Body of pancreas (tissue), 4 donors: Measurements from ENCODE around the gene GFI1.

Experiments
- CTCF ChIP-seq, 7 experiments: fragments of 450-650 bp in 4 of 7; fragments of 200-600 bp in 3 of 7; sonication (generic) in 3 of 7; IDR thresholded peaks; one replicate each; pipeline ENCODE4 v1.5.1; 2016 to 2019; ENCODE audit warnings: antibody characterized with exemption in 7 of 7
- POLR2A ChIP-seq, 3 donors: fragments of 450-650 bp; IDR thresholded peaks; one replicate each; pipeline ENCODE4 v1.6.1; 2016; ENCODE audit warnings: antibody characterized with exemption in 3 of 3, mild to moderate bottlenecking in 2 of 3

- no peak for TF ChIP-seq CTCF (IDR thresholded peaks at IDR 0.05)
- no peak for TF ChIP-seq POLR2A (IDR thresholded peaks at IDR 0.05)
Observed at GRCh38 chr1:92481599-92481925, 5.2 kb downstream of the GFI1 start.
